Naive thymus-derived CD4-positive, alpha-beta T cell (primary cell): ENCODE measurements around the gene CEMP1. TPM values are rescaled to one million over a fixed set of nuclear protein-coding genes. Genes with fewer than 3 reads are reported as not detected.
A peak's percentile ranks its signal among the peaks of the same experiment; 100 is the strongest.

ENCODE experiments used
- ATAC-seq: fragments of 150-1000 bp; cut with Tn5 transposase; 2 replicates; pipeline ENCODE4 v1.10.0; 2021; ENCODE audit warnings: mild to moderate bottlenecking, moderate library complexity
- CTCF ChIA-PET: fragments of 350-600 bp; sonication (Branson Sonifier 250); formaldehyde crosslinking; loops from one replicate; lab custom pipeline; 2021; ENCODE audit warnings: antibody characterized with exemption; lab: Charles Lee
- POLR2A ChIA-PET: fragments of 350-600 bp; sonication (Branson Sonifier 250); formaldehyde crosslinking; loops from one replicate; lab custom pipeline; 2021; ENCODE audit warnings: antibody characterized with exemption, inconsistent platforms; lab: Charles Lee
- DNase-seq, 9 donors: peaks; one replicate each; pipeline versions ENCODE4 v3.0.0 to v3.0.0-alpha.2; 2020 to 2022; ENCODE audit warnings: mixed read lengths in 1 of 9
- H3K27ac ChIP-seq: one replicate; pipeline ENCODE4 v1.7.0; 2013; ENCODE audit warnings: mild to moderate bottlenecking, low read depth, low read length, moderate library complexity
- H3K27me3 ChIP-seq, 2 donors: one replicate each; pipeline ENCODE4 v1.7.0; 2013; ENCODE audit warnings: low read length in 2 of 2, mild to moderate bottlenecking in 2 of 2, moderate library complexity in 2 of 2; ENCODE audit not compliant: control insufficient read depth in 2 of 2, insufficient read depth in 2 of 2
- H3K36me3 ChIP-seq, 3 experiments: 1 replicate in 2 of 3; 2 replicates in 1 of 3; pipeline ENCODE4 v1.7.0; 2013; ENCODE audit warnings: low read length in 3 of 3, mild to moderate bottlenecking in 3 of 3, moderate library complexity in 1 of 3; ENCODE audit not compliant: insufficient read depth in 3 of 3, control insufficient read depth in 2 of 3
- H3K4me1 ChIP-seq, 2 donors: one replicate each; pipeline ENCODE4 v1.7.0; 2013; ENCODE audit warnings: low read length in 2 of 2, mild to moderate bottlenecking in 2 of 2, moderate library complexity in 1 of 2; ENCODE audit not compliant: control insufficient read depth in 2 of 2, insufficient read depth in 2 of 2
- H3K4me3 ChIP-seq: 2 replicates; pipeline ENCODE4 v1.7.0; 2013; ENCODE audit warnings: mild to moderate bottlenecking, low read length
- H3K9me3 ChIP-seq, 3 experiments: 1 replicate in 2 of 3; 2 replicates in 1 of 3; pipeline ENCODE4 v1.7.0; 2013; ENCODE audit warnings: low read length in 3 of 3; ENCODE audit not compliant: control insufficient read depth in 2 of 3
- H3K27ac Mint-ChIP-seq, 9 donors: one replicate each; pipeline ENCODE4 v1.8.0; 2020 to 2022; ENCODE audit warnings: mixed read lengths in 9 of 9, mild to moderate bottlenecking in 8 of 9, moderate library complexity in 5 of 9, inconsistent platforms in 2 of 9
- H3K27me3 Mint-ChIP-seq, 5 donors: one replicate each; pipeline ENCODE4 v1.8.0; 2021 to 2022; ENCODE audit warnings: mixed read lengths in 5 of 5, mild to moderate bottlenecking in 1 of 5
- H3K36me3 Mint-ChIP-seq, 5 donors: one replicate each; pipeline ENCODE4 v1.8.0; 2020 to 2022; ENCODE audit warnings: mixed read lengths in 5 of 5, mild to moderate bottlenecking in 3 of 5, inconsistent platforms in 1 of 5
- H3K4me1 Mint-ChIP-seq, 7 donors: one replicate each; pipeline ENCODE4 v1.8.0; 2020 to 2022; ENCODE audit warnings: mixed read lengths in 7 of 7, mild to moderate bottlenecking in 3 of 7, inconsistent platforms in 1 of 7
- H3K4me3 Mint-ChIP-seq, 10 donors: one replicate each; pipeline ENCODE4 v1.8.0; 2020 to 2022; ENCODE audit warnings: mild to moderate bottlenecking in 10 of 10, mixed read lengths in 10 of 10, moderate library complexity in 6 of 10, inconsistent platforms in 2 of 10
- H3K9me3 Mint-ChIP-seq, 11 donors: one replicate each; pipeline ENCODE4 v1.8.0; 2020 to 2022; ENCODE audit warnings: mixed read lengths in 11 of 11, mild to moderate bottlenecking in 4 of 11, inconsistent platforms in 1 of 11, moderate library complexity in 1 of 11
- intact Hi-C, 2 donors: fragments of 100-400 bp; cut with micrococcal nuclease; formaldehyde crosslinking; loops; one replicate each; pipeline ENCODE4 v1.15.1; 2023
- polyA plus RNA-seq, 2 donors: library from polyadenylated mRNA; unstranded; fragments of 300-500 nt; fragmentation: Illumina TruSeq; gene quantifications; one replicate each; pipeline ENCODE4 v1.2.3, GENCODE V29; 2021
- total RNA-seq, 6 experiments: library from RNA in 5 of 6; stranded (reverse) in 5 of 6; gene quantifications; 1 replicate in 5 of 6; 2 replicates in 1 of 6; pipeline ENCODE4 v1.2.3 and lab custom pipeline; 2021 to 2026

The CEMP1 gene
- total and polyA plus RNA-seq, 7 experiments from 2014 or later, result 1.4 to 7.3 (median 3.3) TPM; not detected in 2

DNA sequence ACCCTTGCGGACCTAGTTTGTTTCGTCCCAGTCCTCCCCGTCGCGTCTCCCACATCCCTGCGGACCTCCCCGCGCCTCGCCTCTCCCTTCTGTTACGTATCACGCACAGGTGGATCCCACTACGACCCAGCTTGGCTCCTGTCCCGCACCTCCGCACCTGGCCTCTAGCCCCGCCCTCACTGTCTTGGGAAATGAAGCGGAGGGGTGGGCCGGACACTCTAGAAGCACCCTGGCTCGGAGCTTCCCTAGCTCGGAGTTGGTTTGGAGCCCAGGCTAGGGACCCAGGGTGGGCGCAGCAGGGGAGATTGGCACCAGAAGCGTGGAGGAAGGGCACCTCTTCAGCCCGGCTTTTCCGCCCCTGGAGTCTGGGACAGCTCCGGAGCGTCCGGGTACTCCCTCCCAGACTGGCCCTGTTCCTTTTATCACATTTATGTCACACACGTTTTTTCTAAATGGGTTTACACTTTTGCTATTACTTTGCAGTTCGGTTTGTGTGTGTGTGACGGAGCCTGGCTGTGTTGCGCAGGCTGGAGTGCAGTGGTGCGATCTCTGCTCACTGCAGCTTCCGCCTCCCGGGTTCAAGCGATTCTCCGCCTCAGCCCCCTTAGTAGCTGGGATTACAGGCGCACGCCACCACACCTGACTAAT lies 1.4 kb upstream of the CEMP1 start:
- POLR2A ChIA-PET, result interaction anchor here (0.6 to 6.0 kb wide), 16 partner anchors 10 to 827 kb away, joined by 3 to 89 read pairs (median 4); partner anchors contain the start of genes AMDHD2, ATP6V0C, ECI1 and MAPK8IP3
- peak overlapping the region; percentile 84 to 100 (median 96) for H3K4me3 Mint-ChIP-seq
- Histone ChIP-seq H3K27me3 (no peaks in the 10 kb centered on the region), H3K9me3 (no peaks in the 10 kb centered on the region), H3K4me3 (peak overlapping the region; percentile 71), H3K27ac (peak overlapping the region; percentile 93), H3K36me3 (peaks cover 0 to 22% (median 0%) of the 10 kb centered on the region in 3 experiments), H3K4me1 (peaks cover 5 to 9% of the 10 kb centered on the region in 2 donors)
- H3K36me3 Mint-ChIP-seq, result peaks cover 0 to 3% (median 0%) of the 10 kb centered on the region in 5 donors
- ATAC-seq (peak; percentile 26), DNase-seq (peak in 8 of 9 donors; percentile 61 to 81 (median 78))
- peak overlapping the region; percentile 96 to 100 (median 98) for H3K27ac Mint-ChIP-seq
- intact Hi-C loops, result loop anchor here (1.0 to 10.0 kb wide), 8 partner anchors 12 to 752 kb away; partner anchors contain the start of genes AMDHD2 (in 2 of the 2), ATP6V0C (in 2 of the 2), E4F1 (in 1 of the 2) and HCFC1R1 (in 1 of the 2)
- H3K27me3 Mint-ChIP-seq, result no peaks in the 10 kb centered on the region
- CTCF ChIA-PET, result interaction anchor here (0.7 to 1.6 kb wide), 3 partner anchors 14 to 21 kb away, joined by 3 to 4 read pairs (median 3); partner anchors contain the start of gene ATP6V0C
- peaks cover 0 to 4% (median 0%) of the 10 kb centered on the region in 11 donors for H3K9me3 Mint-ChIP-seq
- peaks cover 0 to 36% (median 23%) of the 10 kb centered on the region in 7 donors for H3K4me1 Mint-ChIP-seq

DNA sequence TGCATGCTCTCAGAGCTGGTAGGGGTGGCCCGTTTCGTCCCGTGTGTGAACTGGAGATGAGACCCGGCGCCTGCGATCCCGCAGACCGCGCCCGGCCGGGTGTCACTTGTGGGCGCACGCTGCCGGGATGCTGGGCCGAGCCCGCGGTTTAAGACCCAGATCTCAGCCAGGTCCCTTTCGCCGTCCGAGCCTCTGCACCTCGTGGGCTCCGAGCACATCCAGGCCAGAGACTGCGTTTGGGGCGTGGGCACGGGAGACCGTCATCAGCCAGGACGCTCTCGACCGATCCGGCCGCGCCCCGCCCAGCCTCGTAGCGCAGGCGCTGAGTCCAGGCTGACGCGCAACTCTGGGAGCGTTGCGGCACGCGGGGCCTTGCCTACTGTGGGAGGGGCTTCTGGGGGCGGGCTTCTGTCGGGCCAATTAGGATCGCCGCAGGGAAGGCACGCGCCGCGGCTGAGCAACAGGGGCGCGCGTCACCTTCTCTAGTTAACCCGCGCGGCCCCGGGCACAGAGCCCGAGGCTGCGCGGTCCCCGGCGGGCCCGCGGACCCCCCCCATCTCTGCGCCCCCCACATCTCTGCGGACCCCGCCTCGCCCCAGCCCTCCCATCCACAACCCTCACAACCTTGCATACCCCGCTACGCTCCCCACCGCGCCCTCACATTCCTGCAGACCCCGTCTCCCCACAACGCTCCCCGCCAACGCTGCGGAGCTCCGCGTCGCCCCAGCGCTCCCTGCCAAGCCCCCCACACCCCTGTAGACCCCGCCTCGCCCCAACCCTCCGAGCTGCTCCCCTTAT lies 687 bp upstream of the CEMP1 start:
- H3K36me3 Mint-ChIP-seq, result peaks cover 0 to 3% (median 0%) of the 10 kb centered on the region in 5 donors
- ChIA-PET POLR2A (interaction anchor here (0.7 to 6.0 kb wide), 14 partner anchors 9 to 826 kb away, joined by 3 to 89 read pairs (median 5); partner anchors contain the start of genes AMDHD2, ATP6V0C, ECI1 and MAPK8IP3), CTCF (interaction anchor here (0.7 to 1.6 kb wide), 4 partner anchors 14 to 35 kb away, joined by 3 to 4 read pairs (median 3); partner anchors contain the start of gene ATP6V0C)
- peaks cover 0 to 31% (median 20%) of the 10 kb centered on the region in 7 donors for H3K4me1 Mint-ChIP-seq
- peak overlapping the region; percentile 71 for H3K4me3 ChIP-seq
- ATAC-seq (peak; percentile 93), DNase-seq (peak; percentile 94 to 97 (median 96))
- no peaks in the 10 kb centered on the region for H3K27me3 Mint-ChIP-seq
- peak overlapping the region; percentile 84 to 100 (median 96) for H3K4me3 Mint-ChIP-seq
- no peaks in the 10 kb centered on the region for H3K27me3 ChIP-seq
- peaks cover 5 to 6% of the 10 kb centered on the region in 2 donors for H3K4me1 ChIP-seq
- H3K27ac ChIP-seq, result peak overlapping the region; percentile 93
- intact Hi-C loops, result loop anchor here (1.0 to 10.0 kb wide), 8 partner anchors 12 to 753 kb away; partner anchors contain the start of genes AMDHD2 (in 2 of the 2), ATP6V0C (in 2 of the 2), E4F1 (in 1 of the 2) and HCFC1R1 (in 1 of the 2)
- H3K9me3 Mint-ChIP-seq, result peaks cover 0 to 2% (median 0%) of the 10 kb centered on the region in 11 donors
- peak overlapping the region; percentile 96 to 100 (median 98) for H3K27ac Mint-ChIP-seq
- H3K9me3 ChIP-seq, result no peaks in the 10 kb centered on the region
- peaks cover 0 to 29% (median 0%) of the 10 kb centered on the region in 3 experiments for H3K36me3 ChIP-seq

GRCh38 chr16:2530629-2531318 lies 434 bp downstream of the CEMP1 start:
- peak overlapping the region; percentile 96 to 100 (median 98) for H3K27ac Mint-ChIP-seq
- H3K27me3 Mint-ChIP-seq, result no peaks in the 10 kb centered on the region
- ChIA-PET POLR2A (interaction anchor here (0.6 to 6.0 kb wide), 4 partner anchors 8 to 567 kb away, joined by 3 to 89 read pairs (median 46); partner anchors contain the start of genes AMDHD2 and ATP6V0C), CTCF (interaction anchor here (0.7 to 1.0 kb wide), 2 partner anchors 10 to 34 kb away, joined by 3 read pairs; no protein-coding TSS in a partner anchor)
- peaks cover 0 to 5% (median 0%) of the 10 kb centered on the region in 5 donors for H3K36me3 Mint-ChIP-seq
- H3K27me3 ChIP-seq, result no peaks in the 10 kb centered on the region
- intact Hi-C loops, result loop anchor here (5.0 to 10.0 kb wide), 4 partner anchors 308 to 754 kb away; partner anchors contain the start of genes E4F1 (in 1 of the 2), HCFC1R1 (in 1 of the 2), THOC6 (in 1 of the 2) and TNFRSF12A (in 1 of the 2)
- H3K36me3 ChIP-seq, result peaks cover 0 to 39% (median 0%) of the 10 kb centered on the region in 3 experiments
- peaks cover 0 to 27% (median 19%) of the 10 kb centered on the region in 7 donors for H3K4me1 Mint-ChIP-seq
- peak overlapping the region; percentile 93 for H3K27ac ChIP-seq
- no peaks in the 10 kb centered on the region for H3K9me3 ChIP-seq
- DNase-seq (peak in 1 of 9 donors; percentile 15), ATAC-seq (no peak)
- peaks cover 5 to 6% of the 10 kb centered on the region in 2 donors for H3K4me1 ChIP-seq
- H3K9me3 Mint-ChIP-seq, result peaks cover 0 to 2% (median 0%) of the 10 kb centered on the region in 11 donors
- no peak overlapping the region for H3K4me3 ChIP-seq
- H3K4me3 Mint-ChIP-seq, result peak overlapping the region; percentile 84 to 100 (median 96)

- DNase-seq (no peak), ATAC-seq (no peak)
- Mint-ChIP-seq H3K4me1 (peaks cover 0 to 27% (median 19%) of the 10 kb centered on the region in 7 donors), H3K27me3 (no peaks in the 10 kb centered on the region), H3K4me3 (peak overlapping the region in 4 of 10 donors; percentile 27 to 96 (median 49)), H3K36me3 (peaks cover 0 to 7% (median 0%) of the 10 kb centered on the region in 5 donors), H3K9me3 (peaks cover 0 to 2% (median 0%) of the 10 kb centered on the region in 11 donors), H3K27ac (peak overlapping the region in 7 of 9 donors; percentile 62 to 86 (median 68))
- peaks cover 5 to 6% of the 10 kb centered on the region in 2 donors for H3K4me1 ChIP-seq
- peaks cover 0 to 39% (median 0%) of the 10 kb centered on the region in 3 experiments for H3K36me3 ChIP-seq
- POLR2A ChIA-PET, result interaction anchor here (3.7 to 6.0 kb wide), 2 partner anchors 10 to 16 kb away, joined by 83 to 89 read pairs; partner anchors contain the start of genes AMDHD2 and ATP6V0C
- no peaks in the 10 kb centered on the region for H3K27me3 ChIP-seq
- intact Hi-C loops, result loop anchor here (5.0 to 10.0 kb wide), 4 partner anchors 308 to 755 kb away; partner anchors contain the start of genes E4F1 (in 1 of the 2), HCFC1R1 (in 1 of the 2), THOC6 (in 1 of the 2) and TNFRSF12A (in 1 of the 2)
- no peak overlapping the region for H3K4me3 ChIP-seq
- CTCF ChIA-PET, result interaction anchor here (1.0 kb wide), 1 partner anchor 9 kb away, joined by 3 read pairs; no protein-coding TSS in a partner anchor
- no peak overlapping the region for H3K27ac ChIP-seq
- H3K9me3 ChIP-seq, result no peaks in the 10 kb centered on the region
These were observed 1.1 kb downstream of the CEMP1 start for GRCh38 chr16:2529961-2530628.
